B cell (primary cell): Measurements from ENCODE around the gene CDC37L1. TPM values are rescaled to one million over a fixed set of nuclear protein-coding genes. Genes with fewer than 3 reads are reported as not detected.

Source experiments
- ATAC-seq: fragments of 200-7000 bp; cut with Tn5 transposase; one replicate; pipeline ENCODE4 v1.10.0; 2021; ENCODE audit warnings: low read depth, mild to moderate bottlenecking, moderate number of reproducible peaks, moderate library complexity
- CTCF ChIA-PET: fragments of 350-600 bp; sonication (Branson Sonifier 250); formaldehyde crosslinking; loops from one replicate; lab custom pipeline; 2021; ENCODE audit warnings: antibody characterized with exemption, inconsistent platforms; lab: Charles Lee
- POLR2A ChIA-PET: fragments of 350-600 bp; sonication (Branson Sonifier 250); formaldehyde crosslinking; loops from one replicate; lab custom pipeline; 2021; ENCODE audit warnings: antibody characterized with exemption; lab: Charles Lee
- DNase-seq: peaks from one replicate; pipeline ENCODE4 v3.0.0; 2013
- H2AFZ ChIP-seq: 2 replicates; pipeline ENCODE4 v1.6.1; 2012; ENCODE audit warnings: mild to moderate bottlenecking, low read depth, low read length; ENCODE audit not compliant: insufficient read depth, poor library complexity, severe bottlenecking
- H3K27ac ChIP-seq, 2 donors: 1 replicate in 1 of 2; 2 replicates in 1 of 2; pipeline ENCODE4 v1.5.1; 2012 to 2013; ENCODE audit warnings: low read length in 2 of 2, mild to moderate bottlenecking in 2 of 2, moderate library complexity in 1 of 2
- H3K27me3 ChIP-seq, 4 experiments: fragments of 200-600 bp in 1 of 4; sonication (generic) in 1 of 4; replicated peaks in 1 of 4; 1 replicate in 2 of 4; 2 replicates in 2 of 4; pipeline versions ENCODE4 v1.6.1 to v1.7.0; 2013 to 2016; ENCODE audit warnings: low read length in 3 of 4, mild to moderate bottlenecking in 2 of 4, mixed read lengths in 1 of 4, moderate library complexity in 1 of 4; ENCODE audit not compliant: insufficient read depth in 4 of 4, control insufficient read depth in 3 of 4; ENCODE audit errors: control extremely low read depth in 1 of 4
- H3K36me3 ChIP-seq, 2 experiments: replicated peaks in 1 of 2; 1 replicate in 1 of 2; 2 replicates in 1 of 2; pipeline versions ENCODE4 v1.6.1 to v1.7.1; 2013; ENCODE audit warnings: low read length in 1 of 2; ENCODE audit not compliant: insufficient read depth in 2 of 2, control insufficient read depth in 1 of 2; ENCODE audit errors: control extremely low read depth in 1 of 2, extremely low read depth in 1 of 2
- H3K4me1 ChIP-seq, 2 donors: fragments of 200-600 bp in 1 of 2; sonication (generic) in 1 of 2; 1 replicate in 1 of 2; 2 replicates in 1 of 2; pipeline versions ENCODE4 v1.5.1 to v1.6.1; 2013 to 2017; ENCODE audit warnings: low read length in 2 of 2; ENCODE audit not compliant: control insufficient read depth in 2 of 2, insufficient read depth in 2 of 2
- H3K4me2 ChIP-seq: replicated peaks from 2 replicates; pipeline ENCODE3; 2012; ENCODE audit warnings: mild to moderate bottlenecking, low read depth, low read length; ENCODE audit not compliant: poor library complexity, severe bottlenecking
- H3K4me3 ChIP-seq, 5 experiments: fragments of 200-600 bp in 1 of 5; sonication (generic) in 1 of 5; 1 replicate in 3 of 5; 2 replicates in 2 of 5; pipeline versions ENCODE4 v1.5.1 to v1.7.0; 2011 to 2016; ENCODE audit warnings: low read length in 4 of 5, mild to moderate bottlenecking in 4 of 5, low read depth in 2 of 5, control low read depth in 1 of 5, moderate library complexity in 1 of 5; ENCODE audit not compliant: insufficient read depth in 1 of 5; ENCODE audit errors: control extremely low read depth in 1 of 5, extremely low read depth in 1 of 5
- H3K79me2 ChIP-seq: fragments of 200-600 bp; sonication (generic); one replicate; pipeline ENCODE4 v1.6.0; 2016; ENCODE audit warnings: low read length; ENCODE audit not compliant: control insufficient read depth, insufficient read depth
- H3K9ac ChIP-seq: fragments of 200-600 bp; sonication (generic); 2 replicates; pipeline ENCODE4 v1.6.1; 2017; ENCODE audit warnings: mild to moderate bottlenecking, low read length, moderate library complexity
- H3K9me3 ChIP-seq, 3 donors: one replicate each; pipeline versions ENCODE4 v1.6.1 to v1.7.1; 2013; ENCODE audit warnings: low read length in 2 of 3; ENCODE audit not compliant: control insufficient read depth in 2 of 3, insufficient read depth in 1 of 3; ENCODE audit errors: control extremely low read depth in 1 of 3
- H4K20me1 ChIP-seq: 2 replicates; pipeline ENCODE4 v1.6.0; 2012; ENCODE audit warnings: mild to moderate bottlenecking, low read length; ENCODE audit not compliant: insufficient read depth, control insufficient read depth, poor library complexity, severe bottlenecking
- H3K27ac Mint-ChIP-seq: one replicate; pipeline ENCODE4 v1.8.0; 2021; ENCODE audit warnings: mixed read lengths
- H3K27me3 Mint-ChIP-seq: one replicate; pipeline ENCODE4 v1.8.0; 2021; ENCODE audit warnings: mixed read lengths
- H3K4me1 Mint-ChIP-seq: one replicate; pipeline ENCODE4 v1.8.0; 2021; ENCODE audit warnings: mixed read lengths
- H3K4me3 Mint-ChIP-seq: one replicate; pipeline ENCODE4 v1.8.0; 2021; ENCODE audit warnings: mixed read lengths
- H3K9me3 Mint-ChIP-seq: one replicate; pipeline ENCODE4 v1.8.0; 2022; ENCODE audit warnings: mixed read lengths; ENCODE audit not compliant: insufficient read depth
- EZH2 ChIP-seq: IDR thresholded peaks from 2 replicates; pipeline ENCODE4 v1.6.1; 2012; ENCODE audit warnings: borderline replicate concordance, low read depth, mild to moderate bottlenecking, moderate library complexity, low read length; ENCODE audit not compliant: insufficient read depth, poor library complexity, severe bottlenecking
- WGBS: methylation state at CpG from one replicate; pipeline ENCODE4 v1.1.5; 2013; ENCODE audit warnings: missing lambda C conversion rate; ENCODE audit not compliant: insufficient coverage; 5-methylcytosine and 5-hydroxymethylcytosine counted together
- intact Hi-C: fragments of 100-400 bp; cut with micrococcal nuclease; formaldehyde crosslinking; loops from one replicate; pipeline ENCODE4 v1.10.0; 2022
- polyA plus RNA-seq: library from polyadenylated mRNA; depleted of rRNA; stranded (reverse); fragments of >200 nt; gene quantifications from 2 replicates; pipeline ENCODE4 v1.2.3, GENCODE V29; 2012
- total RNA-seq, 2 donors: library from RNA; stranded (reverse); fragments of 120-200 nt in 1 of 2; gene quantifications; 1 replicate in 1 of 2; 2 replicates in 1 of 2; pipeline versions ENCODE4 v1.2.3 to v1.2.4, GENCODE V29; 2013 to 2022
- TF ChIP-seq, protein P1 (sequence below): fragments of 200-600 bp; IDR thresholded peaks from one replicate; pipeline ENCODE4 v1.8.0; 2022; ENCODE audit warnings: antibody characterized with exemption, mild to moderate bottlenecking

CDC37L1 gene
- total and polyA plus RNA-seq, 2 donors (not counting 1 experiment from before 2014, with no cell fraction given): 3.0 to 16.0 TPM

DNA sequence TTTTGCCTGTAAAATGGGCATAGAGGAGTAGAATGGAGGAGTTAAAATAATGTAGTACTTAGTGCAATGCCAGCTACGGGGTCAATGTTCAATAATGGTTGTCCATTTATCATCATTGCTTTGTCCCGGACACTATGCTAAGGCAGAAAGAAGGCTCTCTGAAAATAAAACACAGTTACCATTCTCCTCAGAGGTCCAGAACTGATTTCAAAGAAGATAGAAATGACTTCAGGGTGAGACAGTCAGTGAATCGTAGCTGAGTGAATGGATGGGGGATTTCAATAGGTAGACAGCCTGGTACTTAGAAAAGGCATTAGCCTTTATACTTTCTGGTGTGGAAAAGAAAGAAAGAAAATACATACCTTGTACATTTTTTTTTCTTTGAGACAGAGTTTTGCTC is 62.9 kb downstream of the CDC37L1 start:
- H3K4me3 ChIP-seq: peak overlapping the region in 1 of 5 experiments; percentile 85
- WGBS: no CpG with 5 or more reads among the region's 3 CpGs
- peak overlapping the region; percentile 89 for H3K4me3 Mint-ChIP-seq
- H3K36me3 ChIP-seq: no peaks in the 10 kb centered on the region
- peak overlapping the region; percentile 90 for H3K27ac Mint-ChIP-seq
- no peak for TF ChIP-seq EZH2
- TF ChIP-seq, protein P1, sequence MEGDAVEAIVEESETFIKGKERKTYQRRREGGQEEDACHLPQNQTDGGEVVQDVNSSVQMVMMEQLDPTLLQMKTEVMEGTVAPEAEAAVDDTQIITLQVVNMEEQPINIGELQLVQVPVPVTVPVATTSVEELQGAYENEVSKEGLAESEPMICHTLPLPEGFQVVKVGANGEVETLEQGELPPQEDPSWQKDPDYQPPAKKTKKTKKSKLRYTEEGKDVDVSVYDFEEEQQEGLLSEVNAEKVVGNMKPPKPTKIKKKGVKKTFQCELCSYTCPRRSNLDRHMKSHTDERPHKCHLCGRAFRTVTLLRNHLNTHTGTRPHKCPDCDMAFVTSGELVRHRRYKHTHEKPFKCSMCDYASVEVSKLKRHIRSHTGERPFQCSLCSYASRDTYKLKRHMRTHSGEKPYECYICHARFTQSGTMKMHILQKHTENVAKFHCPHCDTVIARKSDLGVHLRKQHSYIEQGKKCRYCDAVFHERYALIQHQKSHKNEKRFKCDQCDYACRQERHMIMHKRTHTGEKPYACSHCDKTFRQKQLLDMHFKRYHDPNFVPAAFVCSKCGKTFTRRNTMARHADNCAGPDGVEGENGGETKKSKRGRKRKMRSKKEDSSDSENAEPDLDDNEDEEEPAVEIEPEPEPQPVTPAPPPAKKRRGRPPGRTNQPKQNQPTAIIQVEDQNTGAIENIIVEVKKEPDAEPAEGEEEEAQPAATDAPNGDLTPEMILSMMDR: no peak
- intact Hi-C loops: loop anchor here (5.0 kb wide), 2 partner anchors 860 to 1265 kb away; a partner anchor contains a TSS
- H4K20me1 ChIP-seq: peaks cover 17% of the 10 kb centered on the region
- H3K27me3 ChIP-seq: no peaks in the 10 kb centered on the region
- peaks cover 19 to 23% of the 10 kb centered on the region in 2 donors for H3K4me1 ChIP-seq
- H3K9me3 Mint-ChIP-seq: no peaks in the 10 kb centered on the region
- peak overlapping the region; percentile 100 for H2AFZ ChIP-seq
- no peak overlapping the region for H3K9ac ChIP-seq
- peaks cover 24% of the 10 kb centered on the region for H3K4me1 Mint-ChIP-seq
- no peak for DNase-seq
- no peaks in the 10 kb centered on the region for H3K9me3 ChIP-seq
- H3K27ac ChIP-seq: peak overlapping the region in 1 of 2 donors; percentile 83
- H3K27me3 Mint-ChIP-seq: no peaks in the 10 kb centered on the region
- ChIA-PET CTCF (interaction anchor here (0.6 to 5.0 kb wide), 3 partner anchors 17 to 461 kb away, joined by 3 to 22 read pairs (median 3); no protein-coding TSS in a partner anchor), POLR2A (interaction anchor here (1.6 to 2.9 kb wide), 2 partner anchors 63 to 79 kb away, joined by 11 to 20 read pairs; partner anchors contain the start of gene CDC37L1)
- H3K79me2 ChIP-seq: peaks cover 27% of the 10 kb centered on the region
- no peak for ATAC-seq
- peak overlapping the region; percentile 94 for H3K4me2 ChIP-seq

DNA sequence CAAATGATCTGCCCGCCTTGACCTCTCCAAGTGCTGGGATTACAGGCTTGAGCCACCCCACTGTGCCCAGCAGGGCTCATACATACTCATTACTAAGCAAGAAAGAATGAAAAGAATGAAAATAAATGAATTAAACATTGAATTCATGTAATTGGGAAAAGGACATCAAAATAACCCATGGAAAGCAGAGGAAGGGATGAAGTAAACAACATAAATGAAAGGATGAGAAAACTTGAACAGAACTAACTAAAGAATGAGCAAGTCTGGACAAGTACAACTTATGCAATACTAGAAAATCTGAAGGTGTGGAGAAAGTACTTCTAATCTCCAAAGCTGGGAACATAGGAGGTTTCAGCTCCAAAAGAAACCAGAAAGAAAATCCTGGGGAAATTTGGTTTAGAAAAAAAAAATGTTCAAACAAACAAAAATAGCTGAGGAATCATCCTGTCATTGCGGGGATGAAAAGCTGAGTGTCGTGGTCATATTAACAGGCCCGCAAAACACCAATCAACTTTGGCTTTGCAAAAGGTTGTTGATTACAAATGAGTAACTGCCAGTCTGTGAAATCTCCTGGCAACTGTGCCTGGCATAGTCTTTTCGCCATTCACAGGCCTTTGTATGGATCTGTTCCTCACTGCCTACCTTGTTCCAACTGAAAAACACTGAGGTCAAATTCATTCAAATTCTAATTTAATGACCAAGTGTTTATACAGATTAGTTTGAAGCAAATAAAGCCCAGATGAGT is 63.9 kb downstream of the CDC37L1 start:
- TF ChIP-seq, protein P1: no peak
- TF ChIP-seq EZH2: no peak
- H3K4me2 ChIP-seq: no peak overlapping the region
- Mint-ChIP-seq H3K9me3 (no peaks in the 10 kb centered on the region), H3K4me3 (no peak overlapping the region), H3K4me1 (peaks cover 21% of the 10 kb centered on the region), H3K27ac (no peak overlapping the region), H3K27me3 (no peaks in the 10 kb centered on the region)
- peaks cover 12% of the 10 kb centered on the region for H4K20me1 ChIP-seq
- no peak overlapping the region for H3K9ac ChIP-seq
- peaks cover 19 to 23% of the 10 kb centered on the region in 2 donors for H3K4me1 ChIP-seq
- no peak for DNase-seq
- peaks cover 16% of the 10 kb centered on the region for H3K79me2 ChIP-seq
- ATAC-seq: no peak
- WGBS: no CpG with 5 or more reads among the region's 5 CpGs
- no peak overlapping the region for H2AFZ ChIP-seq
- ChIA-PET CTCF (interaction anchor here (1.0 to 5.0 kb wide), 2 partner anchors 9 to 16 kb away, joined by 3 to 22 read pairs; no protein-coding TSS in a partner anchor), POLR2A (no interaction called here)
- no peaks in the 10 kb centered on the region for H3K36me3 ChIP-seq
- intact Hi-C loops: loop anchor here (5.0 kb wide), 2 partner anchors 859 to 1264 kb away; a partner anchor contains a TSS
- H3K27me3 ChIP-seq: no peaks in the 10 kb centered on the region
- H3K9me3 ChIP-seq: no peaks in the 10 kb centered on the region
- H3K4me3 ChIP-seq: no peak overlapping the region
- H3K27ac ChIP-seq: no peak overlapping the region
